ENCODE data around the gene DPEP2NB. TPM values are rescaled to one million over a fixed set of nuclear protein-coding genes. Genes with fewer than 3 reads are reported as not detected.
A peak's percentile ranks its signal among the peaks of the same experiment; 100 is the strongest.

Gene DPEP2NB
- total and polyA plus RNA-seq, 4 donors = not detected

DNA sequence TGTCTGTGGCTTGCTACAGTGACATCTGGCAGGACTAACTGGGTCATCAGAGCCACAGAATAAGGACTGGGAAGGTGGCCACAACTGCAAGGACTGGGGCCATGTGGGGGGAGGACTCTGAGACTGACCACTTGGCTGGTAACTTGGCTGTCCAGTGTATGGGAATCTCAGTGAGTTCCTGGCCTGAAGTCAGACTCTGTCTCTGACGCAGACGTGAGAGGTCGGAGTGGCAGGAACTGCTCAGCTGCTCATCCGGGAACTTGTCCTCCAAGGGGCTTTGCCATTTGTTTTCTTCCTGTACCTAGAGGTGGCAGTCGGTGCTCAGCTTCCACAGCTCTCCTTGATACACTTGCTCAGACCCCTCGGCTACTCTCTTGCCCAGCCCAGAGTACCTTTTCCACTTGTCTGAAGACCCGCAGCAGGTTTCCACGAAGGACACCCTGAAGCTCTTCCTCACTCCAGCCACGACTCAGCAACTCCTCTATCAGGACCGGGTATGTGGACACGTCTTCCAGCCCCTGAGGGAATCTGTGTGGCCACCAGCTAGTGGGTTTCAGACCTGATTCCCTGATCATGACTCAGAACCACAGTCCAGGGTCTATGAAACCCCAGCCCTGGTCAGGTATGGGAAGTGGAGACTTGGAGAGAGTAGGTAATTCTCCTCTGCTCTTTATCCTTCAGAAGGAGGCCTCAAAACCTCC lies 28.1 kb downstream of the DPEP2NB start:
- H3K9ac ChIP-seq (ENCODE audit: insufficient read depth in 1 of 2, low read length in 2 of 2) = no peak overlapping the region
- H3K36me3 ChIP-seq (ENCODE audit: control insufficient read depth in 4 of 4, insufficient read depth in 4 of 4, low read length in 4 of 4) = no peaks in the 10 kb centered on the region
- 60 to 65% methylated on average over 11 of the region's 11 CpGs for WGBS, 2 donors
- H3K9me3 ChIP-seq (ENCODE audit: control insufficient read depth in 4 of 4, insufficient read depth in 3 of 4, low read length in 3 of 4) = no peaks in the 10 kb centered on the region
- peaks cover 0 to 7% (median 0%) of the 10 kb centered on the region in 5 donors for H3K4me1 ChIP-seq (ENCODE audit: control insufficient read depth in 5 of 5, insufficient read depth in 5 of 5, low read length in 5 of 5)
- TF ChIP-seq, protein P1, sequence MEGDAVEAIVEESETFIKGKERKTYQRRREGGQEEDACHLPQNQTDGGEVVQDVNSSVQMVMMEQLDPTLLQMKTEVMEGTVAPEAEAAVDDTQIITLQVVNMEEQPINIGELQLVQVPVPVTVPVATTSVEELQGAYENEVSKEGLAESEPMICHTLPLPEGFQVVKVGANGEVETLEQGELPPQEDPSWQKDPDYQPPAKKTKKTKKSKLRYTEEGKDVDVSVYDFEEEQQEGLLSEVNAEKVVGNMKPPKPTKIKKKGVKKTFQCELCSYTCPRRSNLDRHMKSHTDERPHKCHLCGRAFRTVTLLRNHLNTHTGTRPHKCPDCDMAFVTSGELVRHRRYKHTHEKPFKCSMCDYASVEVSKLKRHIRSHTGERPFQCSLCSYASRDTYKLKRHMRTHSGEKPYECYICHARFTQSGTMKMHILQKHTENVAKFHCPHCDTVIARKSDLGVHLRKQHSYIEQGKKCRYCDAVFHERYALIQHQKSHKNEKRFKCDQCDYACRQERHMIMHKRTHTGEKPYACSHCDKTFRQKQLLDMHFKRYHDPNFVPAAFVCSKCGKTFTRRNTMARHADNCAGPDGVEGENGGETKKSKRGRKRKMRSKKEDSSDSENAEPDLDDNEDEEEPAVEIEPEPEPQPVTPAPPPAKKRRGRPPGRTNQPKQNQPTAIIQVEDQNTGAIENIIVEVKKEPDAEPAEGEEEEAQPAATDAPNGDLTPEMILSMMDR (IDR thresholded peaks at IDR 0.05; ENCODE audit: control extremely low read depth, extremely low read depth) = no peak
- DNase-seq (peak in 1 of 3 donors; percentile 41), ATAC-seq (ENCODE audit: insufficient read depth, low FRiP score) (no peak)
- H3K27me3 ChIP-seq (ENCODE audit: control insufficient read depth in 3 of 3, insufficient read depth in 3 of 3, low read length in 2 of 3) = no peaks in the 10 kb centered on the region
- no peak overlapping the region for H3K4me3 ChIP-seq
- peak overlapping the region in 1 of 2 donors; percentile 23 for H3K27ac ChIP-seq (ENCODE audit: low read depth in 1 of 2, low read length in 1 of 2)

DNA sequence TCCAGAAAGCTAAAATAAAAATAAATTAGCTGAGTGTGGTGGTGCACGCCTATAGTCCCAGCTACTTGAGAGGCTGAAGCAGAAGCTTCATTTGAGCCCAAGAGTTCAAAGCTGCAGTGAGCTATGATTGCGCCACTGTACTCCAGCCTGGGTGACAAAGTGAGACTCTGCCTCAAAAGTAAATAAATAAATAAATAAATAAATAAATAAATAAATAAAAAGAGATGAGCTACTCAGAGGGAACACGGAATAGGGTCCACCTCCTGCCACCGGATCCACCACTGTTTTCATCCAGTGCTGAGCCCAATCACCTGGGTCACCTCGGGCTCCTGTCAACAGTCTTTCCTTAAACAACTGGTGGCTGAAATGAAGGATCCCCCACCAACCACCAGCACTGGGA lies 28.8 kb downstream of the DPEP2NB start:
- Histone ChIP-seq H3K4me1 (ENCODE audit: control insufficient read depth in 5 of 5, insufficient read depth in 5 of 5, low read length in 5 of 5) (peaks cover 0 to 7% (median 0%) of the 10 kb centered on the region in 5 donors), H3K9me3 (ENCODE audit: control insufficient read depth in 4 of 4, insufficient read depth in 3 of 4, low read length in 3 of 4) (no peaks in the 10 kb centered on the region), H3K27me3 (ENCODE audit: control insufficient read depth in 3 of 3, insufficient read depth in 3 of 3, low read length in 2 of 3) (no peaks in the 10 kb centered on the region), H3K27ac (ENCODE audit: low read depth in 1 of 2, low read length in 1 of 2) (no peak overlapping the region), H3K36me3 (ENCODE audit: control insufficient read depth in 4 of 4, insufficient read depth in 4 of 4, low read length in 4 of 4) (no peaks in the 10 kb centered on the region), H3K4me3 (no peak overlapping the region), H3K9ac (ENCODE audit: insufficient read depth in 1 of 2, low read length in 2 of 2) (no peak overlapping the region)
- ATAC-seq (ENCODE audit: insufficient read depth, low FRiP score) (no peak), DNase-seq (no peak)
- TF ChIP-seq, protein P1 (IDR thresholded peaks at IDR 0.05; ENCODE audit: control extremely low read depth, extremely low read depth) = no peak
- WGBS, 2 donors = 84 to 89% methylated on average over 5 of the region's 5 CpGs

DNA sequence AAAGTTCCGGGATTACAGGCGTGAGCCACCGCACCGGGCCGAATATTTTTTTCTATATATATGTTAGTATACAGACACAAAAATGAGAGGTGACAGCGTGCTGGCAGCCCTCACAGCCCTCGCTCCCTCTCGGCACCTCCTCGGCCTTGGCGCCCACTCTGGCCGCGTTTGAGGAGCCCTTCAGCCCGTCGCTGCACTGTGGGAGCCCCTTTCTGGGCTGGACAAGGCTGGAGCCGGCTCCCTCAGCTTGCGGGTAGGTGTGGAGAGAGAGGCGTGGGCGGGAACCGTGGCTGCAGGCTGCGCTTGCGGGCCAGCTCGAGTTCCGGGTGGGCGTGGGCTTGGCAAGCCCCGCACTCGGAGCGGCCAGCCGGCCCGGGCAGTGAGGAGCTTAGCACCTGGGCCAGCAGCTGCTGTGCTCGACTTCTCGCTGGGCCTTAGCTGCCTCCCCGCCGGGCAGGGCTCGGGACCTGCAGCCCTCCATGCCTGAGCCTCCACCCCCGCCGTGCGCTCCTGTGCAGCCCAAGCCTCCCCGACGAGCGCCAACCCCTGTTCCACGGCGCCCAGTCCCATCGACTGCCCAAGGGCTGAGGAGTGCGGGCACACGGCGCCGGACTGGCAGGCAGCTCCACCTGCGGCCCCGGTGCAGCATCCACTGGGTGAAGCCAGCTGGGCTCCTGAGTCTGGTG lies 33.6 kb downstream of the DPEP2NB start:
- Histone ChIP-seq H3K27ac (ENCODE audit: low read depth in 1 of 2, low read length in 1 of 2) (no peak overlapping the region), H3K4me1 (ENCODE audit: control insufficient read depth in 5 of 5, insufficient read depth in 5 of 5, low read length in 5 of 5) (peaks cover 0 to 5% (median 0%) of the 10 kb centered on the region in 5 donors), H3K9ac (ENCODE audit: insufficient read depth in 1 of 2, low read length in 2 of 2) (no peak overlapping the region), H3K9me3 (ENCODE audit: control insufficient read depth in 4 of 4, insufficient read depth in 3 of 4, low read length in 3 of 4) (no peaks in the 10 kb centered on the region), H3K4me3 (no peak overlapping the region), H3K27me3 (ENCODE audit: control insufficient read depth in 3 of 3, insufficient read depth in 3 of 3, low read length in 2 of 3) (no peaks in the 10 kb centered on the region), H3K36me3 (ENCODE audit: control insufficient read depth in 4 of 4, insufficient read depth in 4 of 4, low read length in 4 of 4) (no peaks in the 10 kb centered on the region)
- DNase-seq (no peak), ATAC-seq (ENCODE audit: insufficient read depth, low FRiP score) (no peak)
- TF ChIP-seq, protein P1 (IDR thresholded peaks at IDR 0.05; ENCODE audit: control extremely low read depth, extremely low read depth) = no peak
- 96% methylated on average over 47 to 49 of the region's 49 CpGs for WGBS, 2 donors

Measured in lung (tissue), 12 donors.